ENCODE measurements around the gene ARHGAP40.
"Not testable (repeated sequence)": the region's sequence is repeated elsewhere in the genome, so short reads cannot be mapped to it uniquely, and the experiment has no call there.

Gene ARHGAP40

DNA sequence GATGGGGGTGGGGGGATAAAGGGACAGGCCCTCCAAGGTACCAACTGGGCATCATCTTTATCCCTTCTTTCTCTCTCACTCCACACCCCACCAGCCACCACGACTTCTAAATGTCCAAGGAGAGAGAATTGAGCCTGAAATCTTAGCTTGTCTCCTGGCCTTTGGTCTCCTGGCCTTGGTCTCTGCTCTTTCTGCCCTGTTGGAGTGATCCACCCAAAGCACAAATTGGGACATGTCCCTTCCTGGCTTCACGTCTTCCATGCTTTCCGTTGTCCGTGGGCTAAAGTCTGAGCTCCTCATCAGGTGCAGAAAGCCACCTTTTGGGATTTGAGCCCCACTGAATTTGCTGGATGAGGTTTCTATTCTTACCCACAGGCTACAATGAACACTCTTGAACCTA is 12.3 kb upstream of the ARHGAP40 start:
- DNase-seq = no peak

DNA sequence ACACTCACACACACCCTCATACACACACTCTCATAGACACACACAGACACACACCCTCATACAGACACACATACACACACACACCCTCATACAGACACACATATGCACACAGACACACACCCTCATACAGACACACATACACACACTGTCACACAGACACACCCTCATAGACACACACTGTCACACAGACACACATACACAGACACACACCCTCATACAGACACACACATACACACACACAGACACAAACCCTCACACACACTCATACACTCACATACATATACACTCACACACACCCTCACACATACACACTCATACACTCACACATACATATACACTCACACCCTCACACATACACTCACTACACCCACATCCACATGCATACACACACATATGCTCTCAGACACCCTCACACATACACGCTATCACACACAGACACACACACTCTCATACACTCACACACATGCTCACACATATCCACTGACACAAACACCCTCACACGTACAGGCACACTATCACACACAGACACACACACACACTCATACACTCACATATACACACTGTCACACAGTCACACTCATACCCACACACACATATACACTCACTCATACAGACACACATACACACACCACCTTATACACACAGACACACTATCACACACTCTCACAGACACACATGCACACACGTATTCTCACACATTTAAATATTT is 11.5 kb upstream of the ARHGAP40 start:
- DNase-seq = no peak

DNA sequence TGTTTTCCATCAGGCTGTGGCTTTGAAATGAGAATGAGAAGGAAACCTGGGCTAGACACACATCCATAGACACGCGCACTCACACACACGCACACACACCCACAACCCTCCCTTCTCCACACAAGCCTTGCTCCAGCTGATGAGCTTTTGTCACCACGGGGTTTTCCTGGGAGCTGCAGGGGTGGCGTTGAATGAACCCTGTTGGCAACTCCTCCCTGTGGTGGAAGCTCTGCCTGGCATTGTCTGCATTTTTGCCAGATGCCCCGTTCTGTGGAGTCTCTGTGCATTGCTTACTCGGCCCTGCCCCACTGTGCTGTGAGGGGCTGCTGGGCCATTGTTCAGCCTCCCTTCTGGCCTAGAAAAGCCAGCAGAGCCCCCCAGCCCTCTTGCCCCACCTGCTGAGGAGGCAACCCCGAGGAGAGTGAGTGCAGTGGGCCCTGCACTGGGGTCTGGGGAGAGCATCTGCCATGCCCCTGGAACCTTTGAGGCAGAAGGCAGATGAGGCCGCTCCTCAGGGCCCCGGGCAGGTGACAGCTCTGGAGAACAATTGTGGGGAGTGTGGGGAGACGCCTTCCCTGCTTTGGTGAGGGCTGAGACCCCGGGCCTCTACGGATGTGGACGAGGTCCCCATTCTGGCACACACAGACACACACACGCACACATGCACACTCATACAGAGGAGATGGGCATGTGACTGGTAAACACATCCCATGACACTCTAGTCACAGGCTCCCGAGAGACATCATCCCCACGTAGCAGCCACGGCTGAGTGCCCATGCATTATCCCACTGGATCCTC is 10.7 kb upstream of the ARHGAP40 start:
- no peak for DNase-seq

DNA sequence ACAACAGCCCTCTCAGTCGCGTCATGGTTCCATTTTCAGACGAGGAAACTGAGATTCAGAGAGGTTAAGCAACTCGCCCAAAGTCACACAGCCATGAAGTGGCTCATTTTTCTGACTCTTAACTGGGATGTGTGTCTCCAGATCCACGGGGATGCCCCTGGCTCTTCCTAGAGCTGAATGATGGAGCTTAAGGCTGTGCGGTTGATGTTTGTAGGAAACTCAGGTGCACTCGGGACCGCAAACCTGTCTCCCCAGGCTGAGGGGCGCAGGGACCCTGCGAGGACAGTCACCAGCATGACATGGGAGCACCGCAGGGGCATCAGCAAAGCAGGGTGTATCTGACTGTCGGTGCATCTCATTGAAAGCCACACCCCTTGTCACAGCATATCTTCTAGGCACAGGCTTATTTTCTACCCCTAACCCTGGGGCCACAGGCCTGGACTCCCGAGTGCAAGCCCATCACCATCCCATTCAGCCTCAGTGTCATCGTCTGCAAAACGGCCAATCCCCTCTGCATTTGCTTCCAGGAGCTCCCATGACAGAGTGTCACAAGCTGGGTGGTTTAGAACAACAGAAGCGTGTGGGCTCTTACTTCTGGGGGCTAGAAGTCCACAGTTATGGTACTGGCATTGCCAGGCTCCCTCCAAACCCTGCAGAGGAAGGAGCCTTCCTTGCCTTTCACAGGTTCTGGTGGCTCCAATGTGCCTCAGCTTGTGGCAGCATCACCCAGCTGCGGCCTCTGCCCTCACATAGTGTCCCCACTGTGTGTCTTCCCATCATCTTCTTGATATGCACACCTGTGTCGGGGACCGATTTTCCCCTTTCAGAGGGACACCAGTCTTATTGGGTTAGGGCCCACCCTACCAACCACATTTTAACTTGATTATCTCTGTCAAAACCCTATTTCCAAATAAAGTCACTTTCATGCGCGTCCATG is 9.9 kb upstream of the ARHGAP40 start:
- DNase-seq = no peak

DNA sequence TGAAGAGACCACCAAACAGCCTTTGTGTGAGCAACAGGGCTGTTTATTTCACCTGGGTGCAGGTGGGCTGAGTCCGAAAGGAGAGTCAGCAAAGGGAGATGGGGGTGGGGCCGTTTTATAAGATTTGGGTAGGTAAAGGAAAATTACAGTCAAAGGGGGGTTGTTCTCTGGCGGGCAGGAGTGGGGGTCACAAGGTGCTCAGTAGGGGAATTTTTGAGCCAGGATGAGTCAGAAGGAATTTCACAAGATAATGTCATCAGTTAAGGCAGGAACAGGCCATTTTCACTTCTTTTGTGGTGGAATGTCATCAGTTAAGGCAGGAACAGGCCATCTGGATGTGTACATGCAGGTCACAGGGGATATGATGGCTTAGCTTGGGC is 9.2 kb upstream of the ARHGAP40 start:
- DNase-seq = not testable (repeated sequence)

DNA sequence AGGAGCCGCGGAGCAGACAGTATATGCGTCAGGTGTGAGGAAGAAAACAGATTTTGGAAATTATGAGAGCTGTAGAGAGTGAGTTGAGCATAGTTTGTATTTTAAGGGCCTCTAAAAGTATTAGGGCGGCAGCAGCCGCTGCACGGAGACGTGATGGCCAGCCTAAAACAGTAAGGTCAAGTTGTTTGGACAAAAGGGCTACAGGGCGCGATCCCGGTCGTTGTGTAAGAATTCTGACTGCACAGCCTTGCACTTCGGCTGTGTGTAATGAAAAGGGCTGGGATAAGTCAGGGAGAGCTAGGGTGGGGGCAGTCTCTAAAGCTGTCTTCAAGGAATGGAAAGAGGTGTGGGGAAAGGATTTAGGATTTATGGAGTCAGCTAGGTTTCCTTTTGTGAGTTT is 7.3 kb upstream of the ARHGAP40 start:
- not testable (repeated sequence) for DNase-seq

DNA sequence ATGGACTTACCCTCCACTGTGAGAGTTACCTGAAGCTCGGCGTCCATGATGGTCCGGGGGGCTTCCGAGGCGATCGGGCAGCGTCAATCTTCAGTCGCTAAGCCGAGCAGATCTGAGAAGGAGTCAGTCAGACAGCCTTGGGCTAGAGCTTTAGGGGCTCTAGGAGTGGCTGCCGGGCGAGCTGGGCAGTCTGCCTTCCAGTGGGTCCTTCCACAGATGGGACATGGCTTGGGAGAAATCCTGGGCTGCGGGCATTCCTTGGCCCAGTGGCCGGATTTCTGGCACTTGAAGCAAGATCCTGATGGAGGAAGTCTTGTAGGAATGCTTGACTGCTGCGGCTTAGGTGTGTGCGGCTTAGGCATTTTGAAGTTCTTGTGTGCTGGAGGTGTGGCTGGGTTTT is 5.7 kb upstream of the ARHGAP40 start:
- not testable (repeated sequence) for DNase-seq

DNA sequence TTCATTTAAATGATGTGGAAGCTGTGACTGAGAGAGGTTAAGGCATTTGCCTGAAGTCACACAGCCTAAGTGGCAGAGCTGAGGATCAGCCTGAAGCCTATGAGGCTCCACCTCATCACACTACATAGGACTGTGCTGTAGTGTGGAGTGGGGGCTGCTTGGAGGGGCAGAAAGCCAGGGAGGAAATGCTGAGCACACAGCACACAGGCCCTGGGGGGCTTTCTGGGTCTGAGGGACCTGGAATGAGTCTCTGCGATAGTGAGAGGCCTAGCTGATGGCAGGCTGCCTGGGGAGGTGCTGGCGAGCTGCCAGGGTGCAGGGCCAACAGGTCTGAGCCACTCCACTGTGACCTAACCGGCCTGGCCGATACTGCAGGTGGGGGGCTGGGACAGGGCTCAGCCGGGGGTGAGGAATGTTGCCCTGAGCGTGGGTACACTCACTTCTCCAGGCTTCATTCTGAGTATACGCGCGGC is 2.2 kb upstream of the ARHGAP40 start:
- no peak for DNase-seq

DNA sequence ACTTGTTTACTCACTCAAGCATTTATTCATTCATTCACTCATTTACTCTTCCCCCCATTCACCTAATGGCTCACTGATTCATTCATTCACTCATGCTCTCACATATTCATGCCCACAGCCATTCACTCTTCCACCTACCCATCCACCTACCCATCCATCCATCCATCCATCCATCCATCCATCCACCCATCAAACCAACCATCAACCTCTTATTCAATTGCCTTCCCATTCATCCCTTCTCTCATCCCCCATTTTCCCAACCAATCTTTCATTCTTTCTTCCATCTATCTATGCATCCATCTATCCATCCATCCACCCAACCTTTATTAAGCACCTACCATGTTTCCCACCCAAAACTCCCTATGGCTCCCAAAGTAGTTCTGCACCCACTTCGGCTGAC is 1.6 kb upstream of the ARHGAP40 start:
- DNase-seq = no peak

DNA sequence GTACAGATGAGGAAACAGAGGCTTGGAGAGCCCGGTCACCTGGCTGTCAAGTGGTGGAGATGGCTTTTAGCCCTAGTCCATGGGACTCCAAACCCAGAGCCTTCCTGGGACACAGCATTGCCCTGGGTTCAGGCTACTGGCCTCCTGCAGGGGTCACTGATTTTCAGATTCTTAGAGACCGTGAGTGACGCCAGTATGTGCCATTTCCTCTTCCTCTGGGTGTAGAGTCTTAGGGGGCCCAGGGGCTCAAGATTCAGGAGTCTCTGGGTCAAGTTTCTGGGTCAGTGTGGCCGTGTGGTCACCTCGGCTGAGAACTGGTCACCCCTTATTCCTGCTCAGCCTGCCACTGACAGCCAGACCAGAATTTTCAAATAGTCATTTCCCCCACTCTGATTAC is 574 bp downstream of the ARHGAP40 start:
- no peak for DNase-seq

DNA sequence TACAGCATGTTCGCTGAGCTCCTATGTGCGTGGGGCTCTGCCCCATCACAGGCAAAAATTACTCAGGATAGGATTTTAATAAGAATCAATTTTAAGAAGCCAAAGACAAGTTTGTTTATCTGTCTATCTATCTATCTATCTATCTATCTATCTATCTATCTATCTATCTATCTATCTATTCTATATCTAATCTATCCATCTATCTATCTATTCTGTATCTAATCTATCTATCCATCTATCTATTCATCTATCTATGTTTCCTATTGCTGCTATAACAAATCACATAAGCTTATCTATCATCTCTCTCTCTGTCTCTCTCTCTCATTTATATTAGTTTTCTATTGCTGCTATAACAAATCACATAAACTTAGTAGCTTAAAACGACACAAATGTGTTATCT is 1.7 kb downstream of the ARHGAP40 start:
- no peak for DNase-seq

DNA sequence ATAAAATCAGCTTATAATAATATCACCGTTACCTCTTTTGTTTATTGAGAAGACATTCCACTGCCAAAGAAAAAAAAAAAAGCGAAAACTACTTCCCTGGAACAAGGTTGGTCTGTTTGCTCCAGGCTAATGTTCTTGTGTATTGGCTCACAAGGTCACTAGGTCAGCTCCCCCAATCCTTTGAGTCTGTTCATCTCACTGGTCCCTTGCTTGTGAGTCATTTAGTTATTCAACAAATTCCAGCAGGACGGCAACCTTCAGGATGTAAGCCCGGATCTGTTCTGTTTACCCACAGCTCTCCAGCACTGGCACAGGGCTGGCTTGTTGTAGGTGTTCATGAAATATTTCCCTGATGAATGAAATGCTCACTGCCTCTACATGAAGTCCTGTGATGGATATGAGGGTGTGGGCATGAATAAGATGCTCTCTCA is 3.3 kb downstream of the ARHGAP40 start:
- no peak for DNase-seq

DNA sequence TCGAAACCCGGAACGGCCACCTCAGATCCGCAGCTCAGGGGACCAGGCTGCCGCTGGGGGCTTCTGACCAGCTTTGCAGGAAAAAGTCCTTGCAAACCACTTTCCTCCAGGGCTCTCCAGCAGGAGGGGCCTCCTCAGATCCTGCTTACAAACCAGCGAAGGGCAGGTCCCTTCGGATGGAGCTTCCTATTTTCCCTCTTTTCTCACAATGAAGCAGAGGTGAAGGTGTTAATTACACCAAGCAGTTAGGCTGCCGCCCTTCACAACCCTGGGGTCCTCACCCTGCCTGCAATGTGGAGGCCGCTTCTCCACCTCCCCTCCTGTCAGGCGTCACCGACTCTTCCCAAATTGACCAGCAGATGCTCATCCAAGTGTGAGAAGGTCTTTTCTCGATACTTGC is 5.7 kb downstream of the ARHGAP40 start:
- no peak for DNase-seq

DNA sequence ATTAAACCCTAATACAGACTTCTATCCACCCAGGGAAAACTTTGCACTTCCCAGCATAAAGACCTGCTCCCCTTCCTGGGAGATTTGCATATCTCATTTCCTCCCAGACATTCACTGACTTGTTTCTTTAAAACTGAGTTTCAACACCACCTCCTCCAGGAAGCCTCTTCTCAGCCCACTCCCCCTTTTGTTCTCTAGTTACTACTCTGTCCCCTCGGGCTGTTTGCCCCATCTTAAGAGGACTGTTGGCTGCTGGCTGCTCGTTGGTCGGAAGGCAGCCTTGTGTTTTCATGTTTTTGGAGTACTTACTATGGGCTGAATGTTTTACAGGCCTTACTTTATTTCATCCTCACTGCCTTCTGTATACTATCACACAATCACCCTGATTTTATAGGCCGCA is 6.6 kb downstream of the ARHGAP40 start:
- DNase-seq = no peak

DNA sequence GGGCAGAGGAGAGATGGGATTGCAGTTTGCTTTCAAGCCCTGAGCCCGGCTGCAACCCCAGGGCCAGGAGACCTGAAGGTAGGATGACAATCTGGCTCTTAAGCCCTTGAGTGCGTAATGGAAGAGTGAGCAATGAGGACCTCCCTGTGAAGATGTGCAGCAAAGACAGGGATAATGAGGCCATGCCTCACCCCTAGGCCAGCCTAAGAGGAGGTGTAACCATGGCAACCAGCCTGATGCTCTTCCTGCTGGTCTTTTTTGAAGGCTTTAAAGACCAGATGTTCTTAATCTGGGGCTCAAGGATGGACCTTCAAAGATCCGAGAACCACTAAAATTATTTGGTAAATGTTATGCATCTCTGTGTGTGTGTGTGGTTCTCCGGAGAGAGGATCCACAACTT is 8.2 kb downstream of the ARHGAP40 start:
- DNase-seq = no peak

DNA sequence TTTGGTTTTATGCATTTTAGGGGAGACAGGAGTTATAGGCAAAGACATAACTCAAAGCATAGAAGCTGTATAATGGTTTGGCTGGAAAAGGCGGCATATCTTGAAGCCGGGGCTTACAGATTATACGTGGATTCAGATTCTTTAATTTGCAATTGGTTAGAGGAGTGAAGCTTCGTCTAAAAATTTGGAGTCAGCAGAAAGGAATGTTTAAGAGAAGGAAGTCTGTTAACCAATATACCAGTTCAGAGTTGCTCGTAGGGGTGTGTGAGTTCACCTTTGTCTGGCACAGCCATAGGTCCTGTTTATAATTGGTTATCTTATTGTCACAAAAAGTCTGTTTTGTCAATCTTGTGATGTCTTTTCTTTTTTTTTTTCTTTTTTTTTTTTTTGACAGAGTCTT is 8.9 kb downstream of the ARHGAP40 start:
- DNase-seq = no peak

DNA sequence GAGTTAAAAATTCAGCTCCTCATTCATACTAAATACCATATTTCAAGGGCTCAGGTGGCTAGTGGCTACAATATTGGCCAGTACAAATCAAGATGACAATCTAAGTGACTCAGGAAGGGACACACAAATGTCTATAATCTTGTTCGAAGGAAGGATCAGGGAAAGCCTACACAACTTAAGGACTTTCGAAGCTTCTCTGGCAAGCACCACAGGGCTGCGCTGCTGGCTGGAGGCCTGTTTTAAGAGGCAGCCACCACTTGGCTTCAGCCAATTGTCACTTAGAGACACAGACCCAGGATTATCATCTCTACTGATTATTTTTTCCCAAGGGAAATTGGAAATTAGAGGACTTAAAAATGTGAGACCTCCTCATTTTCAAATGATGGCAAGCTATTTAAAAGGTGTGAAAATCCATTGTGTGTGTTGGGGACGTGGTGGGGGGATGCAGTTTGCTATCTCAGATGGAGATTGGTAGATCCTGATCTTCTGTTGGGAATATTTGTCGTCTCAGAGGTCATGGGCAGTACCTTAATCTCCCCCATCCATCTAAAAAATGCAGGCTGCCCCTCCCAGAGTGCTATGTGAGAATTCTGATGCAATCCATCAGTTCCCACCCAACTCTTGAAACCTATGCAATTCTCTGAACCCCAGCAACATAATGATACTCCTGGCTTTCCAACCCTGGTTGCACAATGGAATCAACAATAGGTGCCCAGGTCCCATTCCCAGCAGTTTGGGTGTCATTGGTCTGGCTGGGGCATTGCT is 11.3 kb downstream of the ARHGAP40 start:
- DNase-seq = no peak

DNA sequence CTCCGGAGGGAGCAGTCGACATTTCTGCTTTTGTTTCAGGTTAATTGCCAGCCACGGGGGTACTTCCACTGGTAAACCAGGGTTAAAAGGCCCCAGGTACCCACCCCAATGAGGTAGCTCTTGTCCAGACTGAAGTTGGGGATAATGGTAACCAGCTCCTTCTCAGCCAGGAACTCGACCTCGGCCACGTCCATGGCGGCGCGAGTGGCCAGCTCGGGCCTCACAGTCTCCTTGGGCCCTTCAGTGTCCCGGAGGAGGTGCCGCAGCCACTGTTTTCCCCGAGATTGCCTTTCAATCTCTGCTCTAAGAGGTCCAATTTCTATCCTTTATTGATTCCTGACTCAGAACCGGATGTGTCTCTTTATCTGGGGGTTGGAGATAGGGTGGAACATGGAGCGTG is 13.7 kb downstream of the ARHGAP40 start:
- DNase-seq = no peak

DNA sequence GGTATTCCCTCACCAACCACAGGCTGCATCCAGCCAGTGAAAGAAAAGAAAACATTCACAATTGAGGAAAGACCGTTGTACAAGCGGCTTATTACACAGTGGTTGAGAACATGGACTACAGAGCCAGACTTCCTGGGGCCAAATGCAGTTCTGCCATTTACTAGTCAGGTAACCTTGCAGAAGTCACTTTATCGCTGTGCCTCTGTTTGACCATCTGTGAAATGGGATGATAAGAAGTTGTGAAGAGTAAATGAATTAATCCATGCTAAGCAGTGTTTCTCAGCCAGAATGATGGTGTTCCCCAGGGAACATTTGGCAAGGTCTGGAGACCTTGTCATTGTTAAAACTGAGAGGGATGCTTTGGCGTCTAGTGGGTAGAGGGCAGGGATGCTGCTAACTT is 14.8 kb downstream of the ARHGAP40 start:
- no peak for DNase-seq

DNA sequence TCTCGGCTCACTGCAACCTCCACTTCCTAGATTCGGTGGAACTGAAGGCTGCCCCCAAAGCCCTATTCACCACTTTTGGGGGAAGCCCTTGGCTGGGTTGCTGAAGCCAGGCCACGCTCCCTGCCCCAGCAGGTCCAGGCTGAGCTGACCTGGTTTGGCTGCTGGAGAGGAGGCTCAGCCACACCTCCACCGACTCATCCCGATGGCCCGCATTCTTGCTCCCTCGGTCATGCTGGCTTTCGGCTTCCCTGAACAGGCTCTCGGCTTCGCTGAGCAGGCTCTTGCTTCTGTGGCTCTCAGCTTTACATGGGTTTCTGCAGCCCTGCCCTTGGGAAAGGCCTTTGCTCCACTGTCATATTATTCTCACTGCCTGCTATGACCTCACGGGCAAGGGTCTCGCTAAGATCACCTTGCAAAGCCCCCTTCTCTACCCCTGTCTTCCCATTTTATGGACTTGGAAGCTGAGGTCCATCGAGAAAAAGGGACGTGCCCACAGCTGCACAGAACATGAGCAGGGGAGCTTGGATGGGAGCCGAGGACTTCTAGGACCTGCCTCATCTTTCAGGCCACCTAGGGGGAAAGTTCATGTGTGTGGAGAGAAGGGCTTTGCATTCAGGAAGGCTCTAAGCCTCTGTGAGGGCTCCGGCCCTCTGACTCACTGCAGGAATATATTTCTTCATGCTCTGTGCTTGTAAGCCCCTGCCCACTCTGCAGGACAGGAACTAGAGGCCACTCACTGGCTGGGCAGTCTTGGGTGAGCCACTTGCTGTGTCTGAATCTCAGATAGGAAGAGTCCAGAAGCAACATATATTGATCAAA is 15.6 kb downstream of the ARHGAP40 start:
- no peak for DNase-seq

DNA sequence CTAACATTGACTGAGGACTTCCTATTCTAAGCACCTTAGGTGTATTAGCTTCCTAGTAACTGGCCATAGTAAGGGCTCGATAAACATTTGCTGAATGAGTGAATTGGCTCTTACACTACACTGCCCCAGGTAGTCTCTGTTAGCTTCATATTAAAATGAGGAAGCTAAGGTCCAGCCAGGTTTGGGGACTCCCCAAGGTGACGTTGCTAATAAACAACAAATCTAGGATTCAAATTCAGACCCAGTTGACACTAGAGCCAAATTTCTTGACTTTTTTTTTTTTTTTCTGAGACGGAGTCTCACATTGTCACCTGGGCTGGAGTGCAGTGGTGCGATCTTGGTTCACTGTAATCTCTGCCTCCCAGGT is 16.2 kb downstream of the ARHGAP40 start:
- no peak for DNase-seq

DNA sequence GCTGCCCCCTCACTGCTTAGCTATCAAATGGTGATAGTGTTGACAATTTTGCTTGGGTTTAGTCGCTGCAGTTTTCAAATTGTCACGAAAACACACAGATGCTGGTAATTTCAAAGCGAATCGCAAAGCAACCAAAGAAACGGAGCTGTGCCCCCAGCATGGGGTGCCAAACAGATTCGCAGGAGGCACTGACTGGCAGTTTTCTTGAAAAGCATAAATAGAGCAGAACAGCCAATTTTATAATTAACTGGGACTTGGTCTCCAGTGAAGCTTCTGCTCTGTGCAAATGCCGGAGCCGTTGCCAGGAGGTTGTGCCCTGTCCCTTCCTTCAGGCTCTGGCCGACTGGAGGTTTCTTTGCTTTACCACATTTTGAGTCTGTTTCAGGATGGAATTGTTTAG is 18.8 kb downstream of the ARHGAP40 start:
- DNase-seq = no peak

Measured in activated naive CD4-positive, alpha-beta T cell (primary cell).